ENCODE measurements around the gene PLCD1.
"Not testable (repeated sequence)": the region's sequence is repeated elsewhere in the genome, so short reads cannot be mapped to it uniquely, and the experiment has no call there.

Gene PLCD1

GRCh38 chr3:38029400-38030125 is at the start of gene PLCD1:
PLCD1 (minus strand) TSS chr3:38029642; CDS start chr3:38029539, 103 bp downstream.
- DNase-seq = peak in 1 of 2 experiments; percentile 21

GRCh38 chr3:38077073-38077472 is 47.6 kb upstream of the PLCD1 start:
- DNase-seq = not testable (repeated sequence)

- DNase-seq = no peak
Observed at GRCh38 chr3:38070013-38070412, 40.6 kb upstream of the PLCD1 start.

- DNase-seq = no peak
Observed at GRCh38 chr3:38067508-38068233, 38.2 kb upstream of the PLCD1 start.

GRCh38 chr3:38064453-38064852 is 35.0 kb upstream of the PLCD1 start:
- DNase-seq = not testable (repeated sequence)

- DNase-seq = no peak
Observed at GRCh38 chr3:38062809-38063208, 33.4 kb upstream of the PLCD1 start.

- DNase-seq = no peak
Observed at GRCh38 chr3:38059591-38059990, 30.1 kb upstream of the PLCD1 start.

- no peak for DNase-seq
Observed at GRCh38 chr3:38059148-38059547, 29.7 kb upstream of the PLCD1 start.

GRCh38 chr3:38054499-38055001 is 25.1 kb upstream of the PLCD1 start:
- DNase-seq = no peak

GRCh38 chr3:38053813-38054498 is 24.5 kb upstream of the PLCD1 start:
- not testable (repeated sequence) for DNase-seq

- not testable (repeated sequence) for DNase-seq
Observed at GRCh38 chr3:38053286-38053685, 23.8 kb upstream of the PLCD1 start.

GRCh38 chr3:38051131-38051530 is 21.7 kb upstream of the PLCD1 start:
- no peak for DNase-seq

- no peak for DNase-seq
Observed at GRCh38 chr3:38049358-38050126, 20.1 kb upstream of the PLCD1 start.

GRCh38 chr3:38047896-38048295 is 18.5 kb upstream of the PLCD1 start:
- DNase-seq = no peak

GRCh38 chr3:38046821-38047220 is 17.4 kb upstream of the PLCD1 start:
- DNase-seq = no peak

- DNase-seq = no peak
Observed at GRCh38 chr3:38046027-38046426, 16.6 kb upstream of the PLCD1 start.

- no peak for DNase-seq
Observed at GRCh38 chr3:38043486-38043885, 14.0 kb upstream of the PLCD1 start.

- no peak for DNase-seq
Observed at GRCh38 chr3:38040401-38040800, 11.0 kb upstream of the PLCD1 start.

GRCh38 chr3:38039899-38040261 is 10.4 kb upstream of the PLCD1 start:
- DNase-seq = peak; percentile 35 to 41

- DNase-seq = peak; percentile 63 to 68
Observed at GRCh38 chr3:38039101-38039898, 9.9 kb upstream of the PLCD1 start, which contains the start of gene DLEC1. DLEC1 (plus strand) TSS chr3:38039208; CDS start chr3:38039226, 18 bp downstream.

GRCh38 chr3:38038447-38038911 is 9.0 kb upstream of the PLCD1 start:
- peak; percentile 41 to 44 for DNase-seq

- no peak for DNase-seq
Observed at GRCh38 chr3:38036906-38037305, 7.5 kb upstream of the PLCD1 start.
